ENCODE results near the gene MT4. TPM values are rescaled to one million over a fixed set of nuclear protein-coding genes. Genes with fewer than 3 reads are reported as not detected.

The MT4 gene
- not detected for total RNA-seq
- not detected for polyA plus RNA-seq
- long read RNA-seq, donor 1: 0 reads
- long read RNA-seq, donor 2: 0 reads
- long read RNA-seq, donor 3: 0 reads
- long read RNA-seq, donor 4: 0 reads
- long read RNA-seq, donor 5: 0 reads
- long read RNA-seq, donor 6: 0 reads
- long read RNA-seq, donor 7: 0 reads
- long read RNA-seq, donor 8: 0 reads
- long read RNA-seq, donor 9: 0 reads
- long read RNA-seq, donor 10: 0 reads

DNA sequence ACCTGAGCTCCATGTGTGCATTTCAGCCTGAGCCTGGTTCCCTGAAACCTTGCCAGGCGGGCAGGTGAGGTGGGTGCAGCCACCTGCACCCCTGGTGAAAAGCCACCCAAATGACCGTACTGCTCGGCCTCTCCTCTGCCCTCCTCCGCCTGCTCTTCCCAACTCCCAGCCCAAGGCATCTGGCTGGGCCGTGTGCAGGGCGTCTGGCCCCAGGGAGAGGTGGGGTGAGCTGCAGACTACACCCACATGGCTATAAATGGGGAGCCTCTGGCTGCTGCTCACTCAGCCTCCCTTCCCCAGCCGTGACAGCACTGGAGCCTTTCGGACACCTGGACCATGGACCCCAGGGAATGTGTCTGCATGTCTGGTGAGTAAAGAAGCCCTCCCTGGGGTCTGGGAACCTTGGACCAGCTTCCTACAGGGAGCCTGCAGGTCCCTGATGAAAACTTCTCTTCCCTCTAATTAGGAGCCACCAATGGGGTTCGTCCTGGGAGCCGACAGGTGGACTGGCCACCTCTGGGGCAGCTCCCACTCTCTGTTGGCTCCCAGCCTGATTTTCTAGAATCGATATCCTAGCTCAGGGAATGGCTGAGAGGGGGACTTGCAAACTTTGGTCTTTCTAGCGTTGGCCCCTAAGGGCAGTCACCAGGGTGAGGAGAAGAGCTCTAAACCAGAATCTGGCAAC, at the start of gene MT4:
TSS of gene MT4 (plus strand) at position 281 of the 685 bp plus-strand sequence. CDS start at position 337, 56 bp downstream.
- H3K9me3 ChIP-seq: no peaks in the 10 kb centered on the region
- TF ChIP-seq POLR2A (IDR thresholded peaks at IDR 0.05) (no peak), POLR2AphosphoS5 (IDR thresholded peaks at IDR 0.05) (no peak)
- no peaks in the 10 kb centered on the region for H3K36me3 ChIP-seq
- no peaks in the 10 kb centered on the region for H3K4me1 ChIP-seq
- H3K27me3 ChIP-seq: peaks cover 0 to 17% (median 0%) of the 10 kb centered on the region in 3 donors
- H3K27ac ChIP-seq: no peak within 1 kb of the TSS
- DNase-seq: no peak
- intact Hi-C loops (cut with DNase I; ENCODE audit: low total_unique reads): no loop called here
- no peak within 1 kb of the TSS for H3K4me3 ChIP-seq
- 74 to 78% (median 76%) methylated on average over 4 to 12 of the region's 12 CpGs for WGBS, 5 donors

DNA sequence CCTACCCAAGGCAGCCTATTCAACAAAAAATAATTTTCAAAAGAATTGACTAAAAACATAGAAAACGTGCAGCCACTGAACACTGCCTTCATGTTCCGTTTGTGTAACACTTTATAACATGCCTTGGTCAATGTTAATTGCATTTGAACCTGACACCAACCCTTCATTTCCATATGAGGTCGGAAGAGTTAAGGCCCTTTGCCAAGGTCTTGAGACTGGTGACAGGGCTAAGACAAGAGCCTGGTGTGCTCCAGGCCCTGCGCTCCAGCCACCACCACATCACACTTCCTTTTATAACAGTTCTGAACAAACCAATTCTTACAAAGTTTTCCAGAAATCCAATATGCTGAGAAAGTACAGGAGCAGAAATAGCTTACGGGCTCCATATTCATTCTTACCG, 49.2 kb upstream of the MT4 start:
- peaks cover 0 to 22% (median 17%) of the 10 kb centered on the region in 4 donors for H3K36me3 ChIP-seq
- WGBS, 5 donors: 73 to 83% (median 76%) methylated on average over 6 of the region's 6 CpGs
- DNase-seq: no peak
- no peak overlapping the region for H3K4me3 ChIP-seq
- H3K4me1 ChIP-seq: peaks cover 4 to 72% (median 34%) of the 10 kb centered on the region in 4 donors
- intact Hi-C loops (cut with DNase I; ENCODE audit: low total_unique reads): no loop called here
- H3K27me3 ChIP-seq: no peaks in the 10 kb centered on the region
- H3K27ac ChIP-seq: no peak overlapping the region
- H3K9me3 ChIP-seq: no peaks in the 10 kb centered on the region
- TF ChIP-seq POLR2A (IDR thresholded peaks at IDR 0.05) (no peak), EP300 (IDR thresholded peaks at IDR 0.05) (no peak), POLR2AphosphoS5 (IDR thresholded peaks at IDR 0.05) (no peak)
- TF ChIP-seq, protein P1, sequence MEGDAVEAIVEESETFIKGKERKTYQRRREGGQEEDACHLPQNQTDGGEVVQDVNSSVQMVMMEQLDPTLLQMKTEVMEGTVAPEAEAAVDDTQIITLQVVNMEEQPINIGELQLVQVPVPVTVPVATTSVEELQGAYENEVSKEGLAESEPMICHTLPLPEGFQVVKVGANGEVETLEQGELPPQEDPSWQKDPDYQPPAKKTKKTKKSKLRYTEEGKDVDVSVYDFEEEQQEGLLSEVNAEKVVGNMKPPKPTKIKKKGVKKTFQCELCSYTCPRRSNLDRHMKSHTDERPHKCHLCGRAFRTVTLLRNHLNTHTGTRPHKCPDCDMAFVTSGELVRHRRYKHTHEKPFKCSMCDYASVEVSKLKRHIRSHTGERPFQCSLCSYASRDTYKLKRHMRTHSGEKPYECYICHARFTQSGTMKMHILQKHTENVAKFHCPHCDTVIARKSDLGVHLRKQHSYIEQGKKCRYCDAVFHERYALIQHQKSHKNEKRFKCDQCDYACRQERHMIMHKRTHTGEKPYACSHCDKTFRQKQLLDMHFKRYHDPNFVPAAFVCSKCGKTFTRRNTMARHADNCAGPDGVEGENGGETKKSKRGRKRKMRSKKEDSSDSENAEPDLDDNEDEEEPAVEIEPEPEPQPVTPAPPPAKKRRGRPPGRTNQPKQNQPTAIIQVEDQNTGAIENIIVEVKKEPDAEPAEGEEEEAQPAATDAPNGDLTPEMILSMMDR (IDR thresholded peaks at IDR 0.05): no peak

DNA sequence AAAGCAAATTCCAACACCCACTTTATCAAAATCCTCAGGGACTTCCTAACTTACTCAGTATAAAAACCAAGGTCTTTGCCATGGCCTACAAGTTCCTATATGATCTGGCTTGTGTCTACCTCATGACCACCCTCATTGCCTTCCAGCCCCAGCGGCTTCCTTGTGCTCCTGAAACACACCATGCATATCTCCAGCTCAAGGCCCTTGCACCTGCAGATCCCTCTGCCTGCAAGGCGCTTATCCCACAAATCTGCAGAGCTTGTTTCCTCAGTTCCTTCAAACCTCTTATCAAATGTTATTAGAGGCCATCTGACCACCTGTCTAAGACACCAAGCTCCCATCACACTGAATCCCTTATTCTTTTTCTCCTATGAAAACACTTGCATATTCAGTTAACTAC, 47.7 kb upstream of the MT4 start:
- Histone ChIP-seq H3K36me3 (peaks cover 0 to 9% (median 4%) of the 10 kb centered on the region in 4 donors), H3K27me3 (no peaks in the 10 kb centered on the region), H3K4me1 (peaks cover 4 to 72% (median 34%) of the 10 kb centered on the region in 4 donors), H3K9me3 (no peaks in the 10 kb centered on the region), H3K27ac (no peak overlapping the region), H3K4me3 (no peak overlapping the region)
- WGBS, 5 donors: 80 to 89% (median 87%) methylated on average over 2 of the region's 2 CpGs
- no peak for DNase-seq
- intact Hi-C loops (cut with DNase I; ENCODE audit: low total_unique reads): no loop called here
- TF ChIP-seq POLR2A (IDR thresholded peaks at IDR 0.05) (no peak), POLR2AphosphoS5 (IDR thresholded peaks at IDR 0.05) (no peak), EP300 (IDR thresholded peaks at IDR 0.05) (no peak)
- TF ChIP-seq, protein P1 (IDR thresholded peaks at IDR 0.05): no peak

DNA sequence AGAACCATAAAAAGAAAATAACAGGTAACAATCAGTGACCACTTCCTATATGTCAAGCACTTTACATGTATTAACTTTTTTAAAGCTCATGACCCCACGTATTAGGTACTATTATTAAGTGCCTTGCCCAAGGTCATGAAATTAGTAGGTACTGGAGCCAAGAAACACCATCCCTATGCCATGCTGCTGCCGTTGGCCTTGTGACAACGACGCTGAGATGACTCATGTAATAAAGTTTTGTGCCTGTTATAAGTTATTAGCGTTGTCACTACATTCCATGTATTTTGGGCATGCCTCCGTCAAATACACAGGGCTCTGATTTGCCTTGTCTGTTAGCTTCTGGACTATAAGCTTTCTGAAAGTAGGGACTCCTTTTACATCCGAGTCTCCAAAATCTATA, 46.4 kb upstream of the MT4 start:
- peaks cover 4 to 65% (median 33%) of the 10 kb centered on the region in 4 donors for H3K4me1 ChIP-seq
- no peaks in the 10 kb centered on the region for H3K36me3 ChIP-seq
- intact Hi-C loops (cut with DNase I; ENCODE audit: low total_unique reads): no loop called here
- peak overlapping the region in 1 of 4 donors; percentile 76 for H3K4me3 ChIP-seq
- WGBS, 5 donors: 76 to 90% (median 87%) methylated on average over 7 of the region's 7 CpGs
- TF ChIP-seq, protein P1 (IDR thresholded peaks at IDR 0.05): no peak
- TF ChIP-seq POLR2AphosphoS5 (IDR thresholded peaks at IDR 0.05) (no peak), EP300 (IDR thresholded peaks at IDR 0.05) (no peak), POLR2A (IDR thresholded peaks at IDR 0.05) (no peak)
- no peaks in the 10 kb centered on the region for H3K27me3 ChIP-seq
- H3K27ac ChIP-seq: no peak overlapping the region
- H3K9me3 ChIP-seq: no peaks in the 10 kb centered on the region
- DNase-seq: no peak

Measured in stomach (tissue), 19 donors.